GM23338 (cell line): ENCODE results near the gene KRTAP1-4. TPM values are rescaled to one million over a fixed set of nuclear protein-coding genes. Genes with fewer than 3 reads are reported as not detected.

Experiments
- ATAC-seq: fragments of 200-7000 bp; cut with Tn5 transposase; 3 replicates; pipeline ENCODE4 v1.9.1; 2020
- DNase-seq: peaks from one replicate; pipeline ENCODE4 v3.0.0-alpha.2; 2015; ENCODE audit warnings: low spot score
- H2AFZ ChIP-seq: fragments of 200-600 bp; sonication (generic); 2 replicates; pipeline ENCODE4 v1.8.0; 2016; ENCODE audit warnings: antibody characterized with exemption, mild to moderate bottlenecking, moderate library complexity
- H3F3A ChIP-seq: fragments of 200-600 bp; sonication (generic); replicated peaks from 2 replicates; pipeline ENCODE4 v1.8.0; 2017; ENCODE audit warnings: antibody characterized with exemption, mixed run types, low read depth
- H3K27ac ChIP-seq: fragments of 200-600 bp; sonication (generic); 2 replicates; pipeline ENCODE4 v1.6.1; 2016; ENCODE audit warnings: low read depth
- H3K27me3 ChIP-seq: fragments of 200-600 bp; sonication (generic); 2 replicates; pipeline ENCODE4 v1.8.0; 2016; ENCODE audit warnings: mild to moderate bottlenecking, mixed run types, moderate library complexity; ENCODE audit not compliant: insufficient read depth
- H3K36me3 ChIP-seq: fragments of 200-600 bp; sonication (generic); 2 replicates; pipeline ENCODE4 v1.8.0; 2016; ENCODE audit warnings: mild to moderate bottlenecking; ENCODE audit not compliant: insufficient read depth
- H3K4me1 ChIP-seq: fragments of 200-600 bp; sonication (generic); 2 replicates; pipeline ENCODE4 v1.8.0; 2016; ENCODE audit warnings: mild to moderate bottlenecking, moderate library complexity; ENCODE audit not compliant: insufficient read depth
- H3K4me2 ChIP-seq: fragments of 200-600 bp; sonication (generic); 2 replicates; pipeline ENCODE4 v1.7.1; 2017; ENCODE audit warnings: mixed run types
- H3K4me3 ChIP-seq: fragments of 200-600 bp; sonication (generic); 2 replicates; pipeline ENCODE4 v1.6.1; 2016; ENCODE audit warnings: mixed run types
- H3K79me2 ChIP-seq: fragments of 200-600 bp; sonication (generic); replicated peaks from 2 replicates; pipeline ENCODE4 v1.8.0; 2017; ENCODE audit warnings: mild to moderate bottlenecking; ENCODE audit not compliant: insufficient read depth
- H3K9me2 ChIP-seq: fragments of 200-600 bp; sonication (generic); 2 replicates; pipeline ENCODE4 v1.8.0; 2017; ENCODE audit not compliant: insufficient read depth
- H4K20me1 ChIP-seq: fragments of 200-600 bp; sonication (generic); replicated peaks from 2 replicates; pipeline ENCODE4 v1.8.0; 2017; ENCODE audit warnings: mild to moderate bottlenecking; ENCODE audit not compliant: insufficient read depth
- H3K27ac Mint-ChIP-seq: 2 replicates; pipeline ENCODE4 v1.8.0; 2020; ENCODE audit warnings: inconsistent platforms, mild to moderate bottlenecking, moderate library complexity, mixed read lengths
- H3K27me3 Mint-ChIP-seq: 3 replicates; pipeline ENCODE4 v1.8.0; 2022; ENCODE audit warnings: low read depth, mild to moderate bottlenecking, moderate library complexity, mixed read lengths, inconsistent platforms; ENCODE audit not compliant: insufficient read depth, poor library complexity
- H3K36me3 Mint-ChIP-seq: 3 replicates; pipeline ENCODE4 v1.8.0; 2021; ENCODE audit warnings: low read depth, mild to moderate bottlenecking, inconsistent platforms, moderate library complexity, mixed read lengths
- H3K4me1 Mint-ChIP-seq: 3 replicates; pipeline ENCODE4 v1.8.0; 2020; ENCODE audit warnings: mild to moderate bottlenecking, inconsistent platforms, mixed read lengths
- H3K4me3 Mint-ChIP-seq: 3 replicates; pipeline ENCODE4 v1.8.0; 2021; ENCODE audit warnings: moderate library complexity, mild to moderate bottlenecking, inconsistent platforms, mixed read lengths
- H3K9me3 Mint-ChIP-seq: 3 replicates; pipeline ENCODE4 v1.8.0; 2020; ENCODE audit warnings: moderate library complexity, mild to moderate bottlenecking, inconsistent platforms, mixed read lengths
- CREB1 ChIP-seq: fragments of 250-450 bp; sonication (Bioruptor Pico); IDR thresholded peaks from 2 replicates; pipeline ENCODE4 v1.5.0; 2020; ENCODE audit warnings: low read depth, mild to moderate bottlenecking, moderate library complexity
- CTCF ChIP-seq, 2 experiments: fragments of 200-600 bp in 1 of 2; sonication (generic) in 1 of 2; conservative IDR thresholded peaks; 2 replicates each; pipeline versions ENCODE4 v1.5.1 to v1.6.1; 2016 to 2017; ENCODE audit warnings: antibody characterized with exemption in 2 of 2, low read depth in 2 of 2, mild to moderate bottlenecking in 2 of 2, moderate library complexity in 1 of 2
- EZH2 ChIP-seq: fragments of 200-600 bp; sonication (generic); IDR thresholded peaks from one replicate; pipeline ENCODE4 v1.8.0; 2017; ENCODE audit warnings: antibody characterized with exemption, mild to moderate bottlenecking, low read depth; ENCODE audit not compliant: unreplicated experiment
- EZH2phosphoT487 ChIP-seq: fragments of 200-600 bp; sonication (generic); IDR thresholded peaks from one replicate; pipeline ENCODE4 v1.8.1; 2018; ENCODE audit warnings: antibody characterized with exemption; ENCODE audit not compliant: unreplicated experiment
- NANOG ChIP-seq: IDR thresholded peaks from 2 replicates; pipeline ENCODE4 v1.6.1; 2016; ENCODE audit warnings: antibody characterized with exemption, borderline replicate concordance
- POLR2AphosphoS5 ChIP-seq: IDR thresholded peaks from 2 replicates; pipeline ENCODE4 v1.6.1; 2016; ENCODE audit warnings: antibody characterized with exemption, low read depth
- STAT1 ChIP-seq: IDR thresholded peaks from one replicate; pipeline ENCODE4 v1.6.1; 2016; ENCODE audit warnings: antibody characterized with exemption; ENCODE audit not compliant: unreplicated experiment
- ZNF114 ChIP-seq: fragments of 250-450 bp; sonication (Bioruptor Pico); IDR thresholded peaks from 2 replicates; pipeline ENCODE4 v1.5.0; 2020; ENCODE audit warnings: mild to moderate bottlenecking, moderate library complexity
- ZNF331 ChIP-seq: fragments of 250-450 bp; sonication (Bioruptor Pico); IDR thresholded peaks from 2 replicates; pipeline ENCODE4 v1.5.0; 2020; ENCODE audit warnings: low read depth, mild to moderate bottlenecking, moderate library complexity
- polyA plus RNA-seq: library from polyadenylated mRNA; unstranded; fragments of >200 nt; fragmentation: Nextera tagmentation; extraction: Ambion mirVana; gene quantifications from 2 replicates; pipeline ENCODE4 v1.2.1, GENCODE V29; 2016
- total RNA-seq: library from RNA; depleted of rRNA; stranded (reverse); fragments of >200 nt; shearing (Covaris generic); gene quantifications from 2 replicates; pipeline ENCODE4 v1.2.3, GENCODE V29; 2014
- TF ChIP-seq, protein P1 (sequence below): IDR thresholded peaks from 2 replicates; pipeline ENCODE4 v1.6.1; 2016; ENCODE audit warnings: antibody characterized with exemption
- TF ChIP-seq, protein P2 (sequence below): IDR thresholded peaks from one replicate; pipeline ENCODE4 v1.6.1; 2018; ENCODE audit warnings: antibody characterized with exemption; ENCODE audit not compliant: unreplicated experiment
- TF ChIP-seq, protein P3 (sequence below): fragments of 250-450 bp; sonication (Bioruptor Pico); IDR thresholded peaks from 2 replicates; pipeline ENCODE4 v1.5.0; 2020; ENCODE audit warnings: mild to moderate bottlenecking, moderate library complexity

The KRTAP1-4 gene
- total and polyA plus RNA-seq, 2 experiments from 2014 or later = not detected

DNA sequence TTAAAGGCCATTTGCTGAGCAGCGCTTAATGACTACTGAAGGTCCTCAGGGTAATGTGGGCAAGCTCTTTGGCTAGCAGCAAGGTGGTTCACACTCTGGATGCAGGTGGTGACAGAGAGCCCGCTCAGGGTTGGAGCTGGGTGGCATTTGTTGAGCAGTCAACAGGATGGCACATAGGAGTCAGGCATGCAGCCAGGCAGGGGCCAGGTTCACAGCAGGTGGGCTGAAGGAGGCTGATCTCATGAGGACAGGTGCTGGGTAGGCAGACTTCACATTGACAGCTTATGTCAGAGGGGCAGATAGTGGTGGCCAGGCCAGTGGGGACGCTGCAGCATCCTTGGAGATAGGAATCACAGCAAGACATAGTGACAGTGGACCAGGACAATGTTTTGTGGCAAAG, 25.6 kb downstream of the KRTAP1-4 start:
- H4K20me1 ChIP-seq = no peaks in the 10 kb centered on the region
- no peak overlapping the region for H3K27ac ChIP-seq
- Mint-ChIP-seq H3K4me3 (no peak overlapping the region), H3K27me3 (peaks cover 1% of the 10 kb centered on the region), H3K27ac (no peak overlapping the region), H3K4me1 (peaks cover 8% of the 10 kb centered on the region; the same call in 2 of the 3 replicates), H3K9me3 (no peaks in the 10 kb centered on the region), H3K36me3 (no peaks in the 10 kb centered on the region)
- no peaks in the 10 kb centered on the region for H3K79me2 ChIP-seq
- ATAC-seq = no peak
- H3K4me3 ChIP-seq = no peak overlapping the region
- no peaks in the 10 kb centered on the region for H3K36me3 ChIP-seq
- H3K9me2 ChIP-seq = no peaks in the 10 kb centered on the region
- no peaks in the 10 kb centered on the region for H3K27me3 ChIP-seq
- no peak overlapping the region for H2AFZ ChIP-seq
- DNase-seq = no peak
- peaks cover 9% of the 10 kb centered on the region for H3K4me1 ChIP-seq
- no peak for TF ChIP-seq CTCF (conservative IDR thresholded peaks at IDR 0.05; ENCODE audit: low read depth in 2 of 2)
- no peak for TF ChIP-seq STAT1
- no peak for TF ChIP-seq ZNF114 (CRISPR knock-in tag)
- TF ChIP-seq, protein P1, sequence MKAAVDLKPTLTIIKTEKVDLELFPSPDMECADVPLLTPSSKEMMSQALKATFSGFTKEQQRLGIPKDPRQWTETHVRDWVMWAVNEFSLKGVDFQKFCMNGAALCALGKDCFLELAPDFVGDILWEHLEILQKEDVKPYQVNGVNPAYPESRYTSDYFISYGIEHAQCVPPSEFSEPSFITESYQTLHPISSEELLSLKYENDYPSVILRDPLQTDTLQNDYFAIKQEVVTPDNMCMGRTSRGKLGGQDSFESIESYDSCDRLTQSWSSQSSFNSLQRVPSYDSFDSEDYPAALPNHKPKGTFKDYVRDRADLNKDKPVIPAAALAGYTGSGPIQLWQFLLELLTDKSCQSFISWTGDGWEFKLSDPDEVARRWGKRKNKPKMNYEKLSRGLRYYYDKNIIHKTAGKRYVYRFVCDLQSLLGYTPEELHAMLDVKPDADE = no peak
- no peak for TF ChIP-seq NANOG
- TF ChIP-seq EZH2 = no peak
- TF ChIP-seq POLR2AphosphoS5 = no peak
- TF ChIP-seq CREB1 (CRISPR knock-in tag) = no peak
- TF ChIP-seq ZNF331 (CRISPR knock-in tag) = no peak
- no peak for TF ChIP-seq EZH2phosphoT487
- TF ChIP-seq, protein P2, sequence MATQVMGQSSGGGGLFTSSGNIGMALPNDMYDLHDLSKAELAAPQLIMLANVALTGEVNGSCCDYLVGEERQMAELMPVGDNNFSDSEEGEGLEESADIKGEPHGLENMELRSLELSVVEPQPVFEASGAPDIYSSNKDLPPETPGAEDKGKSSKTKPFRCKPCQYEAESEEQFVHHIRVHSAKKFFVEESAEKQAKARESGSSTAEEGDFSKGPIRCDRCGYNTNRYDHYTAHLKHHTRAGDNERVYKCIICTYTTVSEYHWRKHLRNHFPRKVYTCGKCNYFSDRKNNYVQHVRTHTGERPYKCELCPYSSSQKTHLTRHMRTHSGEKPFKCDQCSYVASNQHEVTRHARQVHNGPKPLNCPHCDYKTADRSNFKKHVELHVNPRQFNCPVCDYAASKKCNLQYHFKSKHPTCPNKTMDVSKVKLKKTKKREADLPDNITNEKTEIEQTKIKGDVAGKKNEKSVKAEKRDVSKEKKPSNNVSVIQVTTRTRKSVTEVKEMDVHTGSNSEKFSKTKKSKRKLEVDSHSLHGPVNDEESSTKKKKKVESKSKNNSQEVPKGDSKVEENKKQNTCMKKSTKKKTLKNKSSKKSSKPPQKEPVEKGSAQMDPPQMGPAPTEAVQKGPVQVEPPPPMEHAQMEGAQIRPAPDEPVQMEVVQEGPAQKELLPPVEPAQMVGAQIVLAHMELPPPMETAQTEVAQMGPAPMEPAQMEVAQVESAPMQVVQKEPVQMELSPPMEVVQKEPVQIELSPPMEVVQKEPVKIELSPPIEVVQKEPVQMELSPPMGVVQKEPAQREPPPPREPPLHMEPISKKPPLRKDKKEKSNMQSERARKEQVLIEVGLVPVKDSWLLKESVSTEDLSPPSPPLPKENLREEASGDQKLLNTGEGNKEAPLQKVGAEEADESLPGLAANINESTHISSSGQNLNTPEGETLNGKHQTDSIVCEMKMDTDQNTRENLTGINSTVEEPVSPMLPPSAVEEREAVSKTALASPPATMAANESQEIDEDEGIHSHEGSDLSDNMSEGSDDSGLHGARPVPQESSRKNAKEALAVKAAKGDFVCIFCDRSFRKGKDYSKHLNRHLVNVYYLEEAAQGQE = no peak
- TF ChIP-seq, protein P3, sequence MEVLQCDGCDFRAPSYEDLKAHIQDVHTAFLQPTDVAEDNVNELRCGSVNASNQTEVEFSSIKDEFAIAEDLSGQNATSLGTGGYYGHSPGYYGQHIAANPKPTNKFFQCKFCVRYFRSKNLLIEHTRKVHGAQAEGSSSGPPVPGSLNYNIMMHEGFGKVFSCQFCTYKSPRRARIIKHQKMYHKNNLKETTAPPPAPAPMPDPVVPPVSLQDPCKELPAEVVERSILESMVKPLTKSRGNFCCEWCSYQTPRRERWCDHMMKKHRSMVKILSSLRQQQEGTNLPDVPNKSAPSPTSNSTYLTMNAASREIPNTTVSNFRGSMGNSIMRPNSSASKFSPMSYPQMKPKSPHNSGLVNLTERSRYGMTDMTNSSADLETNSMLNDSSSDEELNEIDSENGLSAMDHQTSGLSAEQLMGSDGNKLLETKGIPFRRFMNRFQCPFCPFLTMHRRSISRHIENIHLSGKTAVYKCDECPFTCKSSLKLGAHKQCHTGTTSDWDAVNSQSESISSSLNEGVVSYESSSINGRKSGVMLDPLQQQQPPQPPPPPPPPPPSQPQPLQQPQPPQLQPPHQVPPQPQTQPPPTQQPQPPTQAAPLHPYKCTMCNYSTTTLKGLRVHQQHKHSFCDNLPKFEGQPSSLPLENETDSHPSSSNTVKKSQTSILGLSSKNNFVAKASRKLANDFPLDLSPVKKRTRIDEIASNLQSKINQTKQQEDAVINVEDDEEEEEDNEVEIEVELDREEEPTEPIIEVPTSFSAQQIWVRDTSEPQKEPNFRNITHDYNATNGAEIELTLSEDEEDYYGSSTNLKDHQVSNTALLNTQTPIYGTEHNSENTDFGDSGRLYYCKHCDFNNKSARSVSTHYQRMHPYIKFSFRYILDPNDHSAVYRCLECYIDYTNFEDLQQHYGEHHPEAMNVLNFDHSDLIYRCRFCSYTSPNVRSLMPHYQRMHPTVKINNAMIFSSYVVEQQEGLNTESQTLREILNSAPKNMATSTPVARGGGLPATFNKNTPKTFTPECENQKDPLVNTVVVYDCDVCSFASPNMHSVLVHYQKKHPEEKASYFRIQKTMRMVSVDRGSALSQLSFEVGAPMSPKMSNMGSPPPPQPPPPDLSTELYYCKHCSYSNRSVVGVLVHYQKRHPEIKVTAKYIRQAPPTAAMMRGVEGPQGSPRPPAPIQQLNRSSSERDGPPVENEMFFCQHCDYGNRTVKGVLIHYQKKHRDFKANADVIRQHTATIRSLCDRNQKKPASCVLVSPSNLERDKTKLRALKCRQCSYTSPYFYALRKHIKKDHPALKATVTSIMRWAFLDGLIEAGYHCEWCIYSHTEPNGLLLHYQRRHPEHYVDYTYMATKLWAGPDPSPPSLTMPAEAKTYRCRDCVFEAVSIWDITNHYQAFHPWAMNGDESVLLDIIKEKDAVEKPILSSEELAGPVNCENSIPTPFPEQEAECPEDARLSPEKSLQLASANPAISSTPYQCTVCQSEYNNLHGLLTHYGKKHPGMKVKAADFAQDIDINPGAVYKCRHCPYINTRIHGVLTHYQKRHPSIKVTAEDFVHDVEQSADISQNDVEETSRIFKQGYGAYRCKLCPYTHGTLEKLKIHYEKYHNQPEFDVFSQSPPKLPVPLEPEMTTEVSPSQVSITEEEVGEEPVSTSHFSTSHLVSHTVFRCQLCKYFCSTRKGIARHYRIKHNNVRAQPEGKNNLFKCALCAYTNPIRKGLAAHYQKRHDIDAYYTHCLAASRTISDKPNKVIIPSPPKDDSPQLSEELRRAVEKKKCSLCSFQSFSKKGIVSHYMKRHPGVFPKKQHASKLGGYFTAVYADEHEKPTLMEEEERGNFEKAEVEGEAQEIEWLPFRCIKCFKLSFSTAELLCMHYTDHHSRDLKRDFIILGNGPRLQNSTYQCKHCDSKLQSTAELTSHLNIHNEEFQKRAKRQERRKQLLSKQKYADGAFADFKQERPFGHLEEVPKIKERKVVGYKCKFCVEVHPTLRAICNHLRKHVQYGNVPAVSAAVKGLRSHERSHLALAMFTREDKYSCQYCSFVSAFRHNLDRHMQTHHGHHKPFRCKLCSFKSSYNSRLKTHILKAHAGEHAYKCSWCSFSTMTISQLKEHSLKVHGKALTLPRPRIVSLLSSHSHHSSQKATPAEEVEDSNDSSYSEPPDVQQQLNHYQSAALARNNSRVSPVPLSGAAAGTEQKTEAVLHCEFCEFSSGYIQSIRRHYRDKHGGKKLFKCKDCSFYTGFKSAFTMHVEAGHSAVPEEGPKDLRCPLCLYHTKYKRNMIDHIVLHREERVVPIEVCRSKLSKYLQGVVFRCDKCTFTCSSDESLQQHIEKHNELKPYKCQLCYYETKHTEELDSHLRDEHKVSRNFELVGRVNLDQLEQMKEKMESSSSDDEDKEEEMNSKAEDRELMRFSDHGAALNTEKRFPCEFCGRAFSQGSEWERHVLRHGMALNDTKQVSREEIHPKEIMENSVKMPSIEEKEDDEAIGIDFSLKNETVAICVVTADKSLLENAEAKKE = no peak
- H3K4me2 ChIP-seq = no peak overlapping the region
- no peaks in the 10 kb centered on the region for H3F3A ChIP-seq
